HG03025 (cell line): ENCODE data around the gene KIAA1549.
"Not testable (repeated sequence)": the region's sequence is repeated elsewhere in the genome, so short reads cannot be mapped to it uniquely, and the experiment has no call there.

Experiments used
- ATAC-seq: cut with Tn5 transposase; IDR thresholded peaks from one replicate; pipeline ENCODE4 v1.9.1; 2021; ENCODE audit warnings: mild to moderate bottlenecking, moderate library complexity; ENCODE audit not compliant: unreplicated experiment, low FRiP score

The KIAA1549 gene

GRCh38 chr7:138981332-138982203 is at the start of gene KIAA1549:
Gene KIAA1549, minus strand, starts transcription at chr7:138981389. Its CDS starts 120 bp downstream, at chr7:138981269.
- peak; percentile 82 for ATAC-seq

- ATAC-seq = no peak
Observed at GRCh38 chr7:139029353-139029752, 48.2 kb upstream of the KIAA1549 start.

- ATAC-seq = no peak
Observed at GRCh38 chr7:139026551-139026950, 45.4 kb upstream of the KIAA1549 start.

- not testable (repeated sequence) for ATAC-seq
Observed at GRCh38 chr7:139025861-139026260, 44.7 kb upstream of the KIAA1549 start.

- ATAC-seq = no peak
Observed at GRCh38 chr7:139023076-139023475, 41.9 kb upstream of the KIAA1549 start.

- ATAC-seq = no peak
Observed at GRCh38 chr7:139022286-139022685, 41.1 kb upstream of the KIAA1549 start.

GRCh38 chr7:139018910-139019309 is 37.7 kb upstream of the KIAA1549 start:
- no peak for ATAC-seq

- peak; percentile 71 for ATAC-seq
Observed at GRCh38 chr7:139016931-139017511, 35.8 kb upstream of the KIAA1549 start.

GRCh38 chr7:139011373-139011772 is 30.2 kb upstream of the KIAA1549 start:
- ATAC-seq = no peak

GRCh38 chr7:139004321-139005090 is 23.3 kb upstream of the KIAA1549 start:
- ATAC-seq = no peak

- ATAC-seq = no peak
Observed at GRCh38 chr7:138999414-138999813, 18.2 kb upstream of the KIAA1549 start.

- no peak for ATAC-seq
Observed at GRCh38 chr7:138992052-138992531, 10.9 kb upstream of the KIAA1549 start.

GRCh38 chr7:138987686-138988085 is 6.5 kb upstream of the KIAA1549 start:
- ATAC-seq = no peak

GRCh38 chr7:138982204-138982623 is 1.0 kb upstream of the KIAA1549 start:
- no peak for ATAC-seq

GRCh38 chr7:138980563-138981291 is 462 bp downstream of the KIAA1549 start:
- peak; percentile 29 for ATAC-seq

- no peak for ATAC-seq
Observed at GRCh38 chr7:138979988-138980562, 1.1 kb downstream of the KIAA1549 start.

GRCh38 chr7:138979226-138979979 is 1.8 kb downstream of the KIAA1549 start:
- ATAC-seq = no peak

GRCh38 chr7:138978541-138979184 is 2.5 kb downstream of the KIAA1549 start:
- no peak for ATAC-seq

- ATAC-seq = not testable (repeated sequence)
Observed at GRCh38 chr7:138976161-138976560, 5.0 kb downstream of the KIAA1549 start.
